ENCODE results near the gene LAMTOR4. TPM values are rescaled to one million over a fixed set of nuclear protein-coding genes. Genes with fewer than 3 reads are reported as not detected.
A peak's percentile ranks its signal among the peaks of the same experiment; 100 is the strongest.
"Not testable (repeated sequence)": the region's sequence is repeated elsewhere in the genome, so short reads cannot be mapped to it uniquely, and the experiment has no call there.

The LAMTOR4 gene
- total RNA-seq, 2 experiments from 2014 or later: 134 to 143 TPM

- DNase-seq: no peak
- Mint-ChIP-seq H3K27me3 (ENCODE audit: low read depth) (no peaks in the 10 kb centered on the region), H3K4me1 (ENCODE audit: low read depth) (peaks cover 31% of the 10 kb centered on the region), H3K27ac (peak overlapping the region; percentile 75), H3K4me3 (no peak overlapping the region), H3K36me3 (ENCODE audit: low read depth) (peaks cover 4% of the 10 kb centered on the region), H3K9me3 (ENCODE audit: insufficient read depth) (no peaks in the 10 kb centered on the region)
- ChIA-PET CTCF (interaction anchor here (0.7 to 3.9 kb wide), 25 partner anchors 9 to 366 kb away, joined by 3 to 102 read pairs (median 5); partner anchors contain the start of genes GAL3ST4, GPC2, LAMTOR4 and MEPCE), POLR2A (interaction anchor here (0.6 to 2.2 kb wide), 5 partner anchors 19 to 43 kb away, joined by 3 to 14 read pairs (median 5); partner anchors contain the start of gene PVRIG)
- ATAC-seq: peak; percentile 81
Measured at GRCh38 chr7:100190048-100190711, 41.5 kb downstream of the LAMTOR4 start.

- ATAC-seq (no peak), DNase-seq (no peak)
- Mint-ChIP-seq H3K4me1 (ENCODE audit: low read depth) (peaks cover 37% of the 10 kb centered on the region), H3K9me3 (ENCODE audit: insufficient read depth) (no peaks in the 10 kb centered on the region), H3K27me3 (ENCODE audit: low read depth) (no peaks in the 10 kb centered on the region), H3K4me3 (no peak overlapping the region), H3K27ac (no peak overlapping the region), H3K36me3 (ENCODE audit: low read depth) (peaks cover 6% of the 10 kb centered on the region)
- ChIA-PET CTCF (interaction anchor here (1.3 to 1.5 kb wide), 2 partner anchors 10 to 26 kb away, joined by 3 to 6 read pairs; no protein-coding TSS in a partner anchor), POLR2A (no interaction called here)
Measured at GRCh38 chr7:100191775-100192174, 43.1 kb downstream of the LAMTOR4 start.

- peaks cover 37% of the 10 kb centered on the region for H3K4me1 Mint-ChIP-seq (ENCODE audit: low read depth)
- H3K27ac Mint-ChIP-seq: not testable (repeated sequence)
- POLR2A ChIA-PET: interaction anchor here (1.4 kb wide), 1 partner anchor 18 kb away, joined by 3 read pairs; no protein-coding TSS in a partner anchor
Measured at GRCh38 chr7:100192281-100192862, 43.7 kb downstream of the LAMTOR4 start.

GRCh38 chr7:100192969-100193368 lies 44.3 kb downstream of the LAMTOR4 start:
- no peaks in the 10 kb centered on the region for H3K27me3 Mint-ChIP-seq (ENCODE audit: low read depth)
- H3K4me1 Mint-ChIP-seq (ENCODE audit: low read depth): peaks cover 37% of the 10 kb centered on the region
- no peak overlapping the region for H3K27ac Mint-ChIP-seq
- H3K4me3 Mint-ChIP-seq: no peak overlapping the region
- ATAC-seq: no peak
- DNase-seq: no peak
- POLR2A ChIA-PET: interaction anchor here (1.4 kb wide), 1 partner anchor 17 kb away, joined by 3 read pairs; no protein-coding TSS in a partner anchor
- CTCF ChIA-PET: interaction anchor here (0.9 to 1.5 kb wide), 5 partner anchors 9 to 62 kb away, joined by 3 to 6 read pairs (median 3); no protein-coding TSS in a partner anchor
- no peaks in the 10 kb centered on the region for H3K9me3 Mint-ChIP-seq (ENCODE audit: insufficient read depth)
- peaks cover 6% of the 10 kb centered on the region for H3K36me3 Mint-ChIP-seq (ENCODE audit: low read depth)

More at GRCh38 chr7:100192281-100192862, 43.7 kb downstream of the LAMTOR4 start:
- not testable (repeated sequence) for H3K9me3 Mint-ChIP-seq (ENCODE audit: insufficient read depth); H3K4me3 Mint-ChIP-seq; ATAC-seq; H3K27me3 Mint-ChIP-seq (ENCODE audit: low read depth); DNase-seq; H3K36me3 Mint-ChIP-seq (ENCODE audit: low read depth)
- CTCF ChIA-PET: interaction anchor here (0.7 to 1.5 kb wide), 4 partner anchors 10 to 62 kb away, joined by 3 to 6 read pairs (median 3); no protein-coding TSS in a partner anchor

- Mint-ChIP-seq H3K4me3 (no peak overlapping the region), H3K4me1 (ENCODE audit: low read depth) (peaks cover 33% of the 10 kb centered on the region), H3K27me3 (ENCODE audit: low read depth) (no peaks in the 10 kb centered on the region), H3K27ac (no peak overlapping the region), H3K36me3 (ENCODE audit: low read depth) (peaks cover 3% of the 10 kb centered on the region), H3K9me3 (ENCODE audit: insufficient read depth) (no peaks in the 10 kb centered on the region)
- POLR2A ChIA-PET: interaction anchor here (0.6 to 1.0 kb wide), 2 partner anchors 13 to 14 kb away, joined by 5 read pairs; no protein-coding TSS in a partner anchor
- no peak for ATAC-seq
- CTCF ChIA-PET: interaction anchor here (0.8 to 1.7 kb wide), 5 partner anchors 9 to 62 kb away, joined by 3 to 6 read pairs (median 4); no protein-coding TSS in a partner anchor
- no peak for DNase-seq
Measured at GRCh38 chr7:100195222-100195621, 46.5 kb downstream of the LAMTOR4 start.

- ChIA-PET CTCF (interaction anchor here (1.1 to 5.9 kb wide), 2 partner anchors 10 to 13 kb away, joined by 5 to 24 read pairs; no protein-coding TSS in a partner anchor), POLR2A (interaction anchor here (0.6 to 1.0 kb wide), 2 partner anchors 14 to 15 kb away, joined by 5 read pairs; no protein-coding TSS in a partner anchor)
- ATAC-seq; H3K36me3 Mint-ChIP-seq (ENCODE audit: low read depth); H3K4me3 Mint-ChIP-seq; DNase-seq; H3K9me3 Mint-ChIP-seq (ENCODE audit: insufficient read depth); H3K27ac Mint-ChIP-seq; H3K27me3 Mint-ChIP-seq (ENCODE audit: low read depth): not testable (repeated sequence)
- H3K4me1 Mint-ChIP-seq (ENCODE audit: low read depth): peaks cover 28% of the 10 kb centered on the region
Measured at GRCh38 chr7:100195901-100196322, 47.2 kb downstream of the LAMTOR4 start.

- no peak for DNase-seq
- ATAC-seq: no peak
- Mint-ChIP-seq H3K27me3 (ENCODE audit: low read depth) (no peaks in the 10 kb centered on the region), H3K4me3 (no peak overlapping the region), H3K4me1 (ENCODE audit: low read depth) (peaks cover 14% of the 10 kb centered on the region), H3K27ac (no peak overlapping the region), H3K36me3 (ENCODE audit: low read depth) (peaks cover 5% of the 10 kb centered on the region), H3K9me3 (ENCODE audit: insufficient read depth) (no peaks in the 10 kb centered on the region)
- POLR2A ChIA-PET: no interaction called here
- CTCF ChIA-PET: interaction anchor here (0.6 to 5.9 kb wide), 2 partner anchors 11 to 285 kb away, joined by 3 to 24 read pairs; no protein-coding TSS in a partner anchor
Measured at GRCh38 chr7:100198266-100198665, 49.5 kb downstream of the LAMTOR4 start.

- Mint-ChIP-seq H3K36me3 (ENCODE audit: low read depth) (peaks cover 10% of the 10 kb centered on the region), H3K4me3 (no peak overlapping the region), H3K27ac (no peak overlapping the region), H3K27me3 (ENCODE audit: low read depth) (no peaks in the 10 kb centered on the region), H3K9me3 (ENCODE audit: insufficient read depth) (no peaks in the 10 kb centered on the region), H3K4me1 (ENCODE audit: low read depth) (peaks cover 8% of the 10 kb centered on the region)
- no peak for ATAC-seq
- ChIA-PET CTCF (interaction anchor here (1.1 to 5.9 kb wide), 4 partner anchors 9 to 68 kb away, joined by 4 to 24 read pairs (median 9); no protein-coding TSS in a partner anchor), POLR2A (no interaction called here)
- DNase-seq: no peak
Measured at GRCh38 chr7:100200693-100201092, 52.0 kb downstream of the LAMTOR4 start.

Small RNAs within 50 kb of the gene (microRNA-seq; reads per million reads assigned to microRNA genes)
- not detected for gene MIR4658

Other genes starting within 250 kb of the LAMTOR4 start
- 10 to 100 TPM; 26.7 to 28.0 TPM for gene TRIM4, start 229.4 kb upstream of the LAMTOR4 start, total RNA-seq
- gene GJC3, start 219.3 kb upstream of the LAMTOR4 start, total RNA-seq: under 1 TPM in 1 of 2 experiments, not detected in 1; 0.21 TPM
- not detected for gene AZGP1, start 172.9 kb upstream of the LAMTOR4 start, total RNA-seq
- gene ZKSCAN1, start 133.3 kb upstream of the LAMTOR4 start, total RNA-seq: 10 to 100 TPM; 50.4 to 54.5 TPM
- gene ZSCAN21, start 99.1 kb upstream of the LAMTOR4 start, total RNA-seq: 1 to 10 TPM; 5.8 to 7.5 TPM
- gene ZNF3, start 67.2 kb upstream of the LAMTOR4 start, total RNA-seq: 10 to 100 TPM; 20.9 to 21.8 TPM
- 10 to 100 TPM; 74.0 to 78.3 TPM for gene COPS6, start 59.9 kb upstream of the LAMTOR4 start, total RNA-seq
- gene MCM7, start 47.5 kb upstream of the LAMTOR4 start, total RNA-seq: 100 to 1,000 TPM; 364 to 375 TPM
- gene AP4M1, start 47.3 kb upstream of the LAMTOR4 start, total RNA-seq: 10 to 100 TPM; 10.8 to 13.0 TPM
- 10 to 100 TPM; 74.6 to 81.0 TPM for gene TAF6, start 29.6 kb upstream of the LAMTOR4 start, total RNA-seq
- gene CNPY4, start 29.3 kb upstream of the LAMTOR4 start, total RNA-seq: 10 to 100 TPM; 32.4 to 35.5 TPM
- 1 to 10 TPM; 4.3 to 5.7 TPM for gene MBLAC1, start 22.0 kb upstream of the LAMTOR4 start, total RNA-seq
- 10 to 100 TPM; 42.7 to 44.0 TPM for gene TRAPPC14, start 9.8 kb downstream of the LAMTOR4 start, total RNA-seq
- 1 to 10 TPM; 2.8 to 3.5 TPM for gene GAL3ST4, start 19.7 kb downstream of the LAMTOR4 start, total RNA-seq
- gene GPC2, start 28.5 kb downstream of the LAMTOR4 start, total RNA-seq: 1 to 10 TPM; 8.1 to 8.2 TPM
- gene STAG3, start 29.0 kb downstream of the LAMTOR4 start, total RNA-seq: 10 to 100 TPM; 16.5 to 20.6 TPM
- gene PVRIG, start 71.0 kb downstream of the LAMTOR4 start, total RNA-seq: 10 to 100 TPM; 61.6 to 64.8 TPM
- not detected for gene SPDYE3, start 158.8 kb downstream of the LAMTOR4 start, total RNA-seq
- 10 to 100 TPM; 75.7 to 77.2 TPM for gene PILRB, start 209.2 kb downstream of the LAMTOR4 start, total RNA-seq
- gene PILRA, start 224.6 kb downstream of the LAMTOR4 start, total RNA-seq: 10 to 100 TPM in 1 of 2 experiments, 1 to 10 TPM in 1; 8.1 to 11.5 TPM